Dermis lymphatic vessel endothelial cell (primary cell): ENCODE measurements around the gene ARHGAP1. TPM values are rescaled to one million over a fixed set of nuclear protein-coding genes. Genes with fewer than 3 reads are reported as not detected.

Experiments
- total RNA-seq: library from RNA; depleted of rRNA; stranded (reverse); fragments of >200 nt; gene quantifications from 2 replicates; pipeline ENCODE4 v1.2.1, GENCODE V29; 2014

ARHGAP1 gene
- 21.8 and 23.4 TPM in 2 replicates for total RNA-seq

GRCh38 chr11:46700241-46701077 is at the start of gene ARHGAP1, which contains the start of gene ZNF408:
ARHGAP1 (minus strand) TSS chr11:46700619; CDS start chr11:46696107, 4,512 bp downstream.
ZNF408 (plus strand) TSS chr11:46701031; CDS start chr11:46701048, 17 bp downstream.

DNA sequence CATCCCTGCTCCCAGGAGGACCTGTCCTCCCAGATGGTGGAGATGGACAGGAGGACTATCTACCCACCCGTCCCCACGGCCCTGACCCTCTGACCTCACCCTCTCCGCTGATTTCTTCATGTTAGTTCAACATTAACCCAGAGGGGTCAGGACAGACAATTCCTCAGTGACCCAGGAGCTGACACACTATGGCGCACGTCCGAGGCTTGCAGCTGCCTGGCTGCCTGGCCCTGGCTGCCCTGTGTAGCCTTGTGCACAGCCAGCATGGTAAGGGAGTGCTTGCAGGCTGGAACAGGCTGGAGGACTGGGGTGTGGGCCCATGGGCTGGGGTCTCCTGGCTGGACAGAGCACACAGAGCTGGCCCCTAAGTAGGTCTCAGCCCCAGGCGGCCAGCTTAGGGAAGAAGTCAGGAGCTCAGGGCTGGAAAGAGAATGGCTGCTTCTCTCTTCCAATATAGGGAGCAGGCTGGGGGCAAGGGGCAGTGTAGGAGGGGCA is 18.7 kb upstream of the ARHGAP1 start, which contains the start of gene F2:
Gene F2 (plus strand): TSS at position 166 of the 495 bp plus-strand sequence. CDS start 23 bp downstream, at position 189.

Other genes with a start within 250 kb of the ARHGAP1 start
- gene AMBRA1, start 106.6 kb downstream of the ARHGAP1 start, total RNA-seq: 12.2 and 12.4 TPM in 2 replicates
- gene HARBI1, start 83.4 kb downstream of the ARHGAP1 start, total RNA-seq: 4.6 and 6.9 TPM in 2 replicates
- gene ATG13, start 83.1 kb downstream of the ARHGAP1 start, total RNA-seq: 52.2 and 53.2 TPM in 2 replicates
- gene ZNF408, start 412 bp upstream of the ARHGAP1 start, total RNA-seq: 4.7 and 4.8 TPM in 2 replicates
- not detected in 2 replicates for gene F2, start 18.6 kb upstream of the ARHGAP1 start, total RNA-seq
- 37.3 and 59.0 TPM in 2 replicates for gene CKAP5, start 145.7 kb upstream of the ARHGAP1 start, total RNA-seq
- gene LRP4, start 217.9 kb upstream of the ARHGAP1 start, total RNA-seq: 0.54 and 1.1 TPM in 2 replicates
- gene CSTPP1, start 236.1 kb upstream of the ARHGAP1 start, total RNA-seq: 7.8 and 9.2 TPM in 2 replicates